ENCODE measurements around the gene CADM1.

DNA sequence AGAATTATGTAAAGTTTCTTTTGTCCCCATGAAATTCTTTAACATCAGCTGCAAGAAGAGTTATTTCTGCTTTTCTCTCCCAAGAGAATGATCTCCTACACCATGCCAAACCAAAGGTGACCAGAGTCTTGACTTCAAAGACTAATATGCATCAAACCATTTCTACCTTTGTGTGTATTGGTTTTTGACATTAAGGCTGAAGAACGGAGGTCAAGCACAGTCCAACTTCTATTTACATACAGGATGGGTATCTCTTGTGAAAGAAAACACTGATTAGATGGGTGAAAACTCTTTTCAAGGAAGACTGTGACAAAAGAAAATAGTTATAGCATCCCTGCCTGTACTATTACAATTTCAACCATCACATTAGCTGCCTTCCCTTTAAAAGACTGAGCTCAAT, 256.3 kb downstream of the CADM1 start:
- TF ChIP-seq, protein P1, sequence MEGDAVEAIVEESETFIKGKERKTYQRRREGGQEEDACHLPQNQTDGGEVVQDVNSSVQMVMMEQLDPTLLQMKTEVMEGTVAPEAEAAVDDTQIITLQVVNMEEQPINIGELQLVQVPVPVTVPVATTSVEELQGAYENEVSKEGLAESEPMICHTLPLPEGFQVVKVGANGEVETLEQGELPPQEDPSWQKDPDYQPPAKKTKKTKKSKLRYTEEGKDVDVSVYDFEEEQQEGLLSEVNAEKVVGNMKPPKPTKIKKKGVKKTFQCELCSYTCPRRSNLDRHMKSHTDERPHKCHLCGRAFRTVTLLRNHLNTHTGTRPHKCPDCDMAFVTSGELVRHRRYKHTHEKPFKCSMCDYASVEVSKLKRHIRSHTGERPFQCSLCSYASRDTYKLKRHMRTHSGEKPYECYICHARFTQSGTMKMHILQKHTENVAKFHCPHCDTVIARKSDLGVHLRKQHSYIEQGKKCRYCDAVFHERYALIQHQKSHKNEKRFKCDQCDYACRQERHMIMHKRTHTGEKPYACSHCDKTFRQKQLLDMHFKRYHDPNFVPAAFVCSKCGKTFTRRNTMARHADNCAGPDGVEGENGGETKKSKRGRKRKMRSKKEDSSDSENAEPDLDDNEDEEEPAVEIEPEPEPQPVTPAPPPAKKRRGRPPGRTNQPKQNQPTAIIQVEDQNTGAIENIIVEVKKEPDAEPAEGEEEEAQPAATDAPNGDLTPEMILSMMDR (IDR thresholded peaks at IDR 0.05) = no peak
- no peak for TF ChIP-seq POLR2A (IDR thresholded peaks at IDR 0.05)

Data from right lobe of liver (tissue), 4 donors.